Measurements from ENCODE around the gene HOMER2.
A peak's percentile ranks its signal among the peaks of the same experiment; 100 is the strongest.
"Not testable (repeated sequence)": the region's sequence is repeated elsewhere in the genome, so short reads cannot be mapped to it uniquely, and the experiment has no call there.

Gene HOMER2

GRCh38 chr15:82832601-82833361 lies 119.7 kb downstream of the HOMER2 start:
- H3K27ac ChIP-seq, result 0 out of 2 replicates have a peak overlapping the region, but pooled peaks have one; percentile 20
- TF ChIP-seq ZFX (IDR thresholded peaks at IDR 0.05; ENCODE audit: borderline replicate concordance) (no peak), CTCF (IDR thresholded peaks at IDR 0.05) (no peak)

- TF ChIP-seq ZFX (IDR thresholded peaks at IDR 0.05; ENCODE audit: borderline replicate concordance), result no peak
- TF ChIP-seq CTCF (IDR thresholded peaks at IDR 0.05), result no peak
- no peak overlapping the region; the same call in 1 of the 2 replicates for H3K27ac ChIP-seq
These were observed 120.5 kb downstream of the HOMER2 start for GRCh38 chr15:82831894-82832600.

- H3K27ac ChIP-seq, result no peak overlapping the region
- TF ChIP-seq ZFX (IDR thresholded peaks at IDR 0.05; ENCODE audit: borderline replicate concordance) (no peak), CTCF (IDR thresholded peaks at IDR 0.05) (no peak)
These were observed 121.9 kb downstream of the HOMER2 start for GRCh38 chr15:82830427-82831173.

GRCh38 chr15:82829234-82829633 lies 123.3 kb downstream of the HOMER2 start:
- TF ChIP-seq CTCF (IDR thresholded peaks at IDR 0.05), result no peak
- no peak for TF ChIP-seq ZFX (IDR thresholded peaks at IDR 0.05; ENCODE audit: borderline replicate concordance)
- no peak overlapping the region for H3K27ac ChIP-seq

GRCh38 chr15:82828075-82828474 lies 124.4 kb downstream of the HOMER2 start:
- TF ChIP-seq ZFX (IDR thresholded peaks at IDR 0.05; ENCODE audit: borderline replicate concordance), result no peak
- TF ChIP-seq CTCF (IDR thresholded peaks at IDR 0.05), result no peak

GRCh38 chr15:82823049-82823448 lies 129.5 kb downstream of the HOMER2 start:
- no peak overlapping the region for H3K27ac ChIP-seq
- TF ChIP-seq CTCF (IDR thresholded peaks at IDR 0.05), result no peak
- TF ChIP-seq ZFX (IDR thresholded peaks at IDR 0.05; ENCODE audit: borderline replicate concordance), result no peak

More at GRCh38 chr15:82828075-82828474, 124.4 kb downstream of the HOMER2 start:
- no peak overlapping the region for H3K27ac ChIP-seq

- H3K27ac ChIP-seq, result not testable (repeated sequence)
These were observed 130.7 kb downstream of the HOMER2 start for GRCh38 chr15:82821851-82822250.

- not testable (repeated sequence) for H3K27ac ChIP-seq
These were observed 131.1 kb downstream of the HOMER2 start for GRCh38 chr15:82821396-82821795.
